ENCODE results near the gene ZNF335. TPM values are rescaled to one million over a fixed set of nuclear protein-coding genes. Genes with fewer than 3 reads are reported as not detected.

ZNF335 gene
- total RNA-seq, 1 donor from 2014 or later, result 24.1 TPM

DNA sequence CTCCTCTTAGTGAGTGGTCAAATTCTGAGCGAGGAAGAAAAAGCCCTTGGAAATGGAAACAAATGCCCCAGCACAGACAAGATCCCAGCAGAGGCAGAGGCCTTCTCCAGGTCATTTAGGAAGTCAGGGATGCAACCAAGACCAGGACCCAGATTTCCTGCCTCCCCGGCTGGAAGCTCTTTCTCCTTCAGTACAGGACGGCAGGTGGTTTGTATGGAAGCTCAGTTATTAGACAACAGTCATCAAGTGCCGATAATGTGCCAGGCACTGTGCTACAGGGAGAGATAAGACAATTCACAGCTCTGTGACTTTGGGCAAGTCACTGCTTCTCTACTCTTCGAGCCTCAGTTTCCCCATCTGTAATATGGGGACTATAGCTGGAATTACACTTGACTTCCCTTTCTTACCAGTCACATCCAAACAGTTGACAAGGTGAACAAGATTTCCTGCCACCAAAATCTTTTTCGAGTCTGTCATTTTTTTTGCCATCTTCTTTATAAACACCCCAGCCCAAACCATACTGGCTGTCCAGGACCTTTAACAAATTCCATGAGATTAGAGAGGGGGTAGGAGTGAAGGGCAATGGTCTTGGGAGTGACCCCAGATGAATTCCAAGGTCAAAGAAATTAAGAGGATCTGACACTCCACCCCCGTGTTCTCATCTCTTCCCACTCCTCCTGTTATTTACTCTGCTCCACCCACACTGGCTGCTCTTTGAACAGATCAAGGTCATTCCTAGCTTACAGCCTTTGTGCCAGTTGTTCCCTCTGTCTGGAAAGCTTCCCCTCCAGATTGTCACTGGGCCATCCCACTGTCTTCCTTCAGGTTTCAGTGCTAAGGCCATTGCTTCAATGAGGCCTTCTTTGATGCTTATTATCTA lies 42.8 kb upstream of the ZNF335 start:
- H3K36me3 ChIP-seq, result no peaks in the 10 kb centered on the region
- H3K27me3 ChIP-seq, result peaks cover 19% of the 10 kb centered on the region
- no peak for DNase-seq (ENCODE audit: extremely low spot score in 2 of 2)
- TF ChIP-seq POLR2A (IDR thresholded peaks at IDR 0.05), result no peak
- TF ChIP-seq, protein P1, sequence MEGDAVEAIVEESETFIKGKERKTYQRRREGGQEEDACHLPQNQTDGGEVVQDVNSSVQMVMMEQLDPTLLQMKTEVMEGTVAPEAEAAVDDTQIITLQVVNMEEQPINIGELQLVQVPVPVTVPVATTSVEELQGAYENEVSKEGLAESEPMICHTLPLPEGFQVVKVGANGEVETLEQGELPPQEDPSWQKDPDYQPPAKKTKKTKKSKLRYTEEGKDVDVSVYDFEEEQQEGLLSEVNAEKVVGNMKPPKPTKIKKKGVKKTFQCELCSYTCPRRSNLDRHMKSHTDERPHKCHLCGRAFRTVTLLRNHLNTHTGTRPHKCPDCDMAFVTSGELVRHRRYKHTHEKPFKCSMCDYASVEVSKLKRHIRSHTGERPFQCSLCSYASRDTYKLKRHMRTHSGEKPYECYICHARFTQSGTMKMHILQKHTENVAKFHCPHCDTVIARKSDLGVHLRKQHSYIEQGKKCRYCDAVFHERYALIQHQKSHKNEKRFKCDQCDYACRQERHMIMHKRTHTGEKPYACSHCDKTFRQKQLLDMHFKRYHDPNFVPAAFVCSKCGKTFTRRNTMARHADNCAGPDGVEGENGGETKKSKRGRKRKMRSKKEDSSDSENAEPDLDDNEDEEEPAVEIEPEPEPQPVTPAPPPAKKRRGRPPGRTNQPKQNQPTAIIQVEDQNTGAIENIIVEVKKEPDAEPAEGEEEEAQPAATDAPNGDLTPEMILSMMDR (IDR thresholded peaks at IDR 0.05), result no peak
- no peak for TF ChIP-seq POLR2AphosphoS5 (IDR thresholded peaks at IDR 0.05; ENCODE audit: insufficient read depth in 1 of 2, low read depth in 1 of 2)
- no peak overlapping the region for H3K27ac ChIP-seq
- H3K9me3 ChIP-seq, result no peaks in the 10 kb centered on the region
- peaks cover 14% of the 10 kb centered on the region for H3K4me1 ChIP-seq
- peak overlapping the region in 1 of 2 donors; percentile 4 for H3K4me3 ChIP-seq
- intact Hi-C loops (cut with DNase I), result no loop called here

DNA sequence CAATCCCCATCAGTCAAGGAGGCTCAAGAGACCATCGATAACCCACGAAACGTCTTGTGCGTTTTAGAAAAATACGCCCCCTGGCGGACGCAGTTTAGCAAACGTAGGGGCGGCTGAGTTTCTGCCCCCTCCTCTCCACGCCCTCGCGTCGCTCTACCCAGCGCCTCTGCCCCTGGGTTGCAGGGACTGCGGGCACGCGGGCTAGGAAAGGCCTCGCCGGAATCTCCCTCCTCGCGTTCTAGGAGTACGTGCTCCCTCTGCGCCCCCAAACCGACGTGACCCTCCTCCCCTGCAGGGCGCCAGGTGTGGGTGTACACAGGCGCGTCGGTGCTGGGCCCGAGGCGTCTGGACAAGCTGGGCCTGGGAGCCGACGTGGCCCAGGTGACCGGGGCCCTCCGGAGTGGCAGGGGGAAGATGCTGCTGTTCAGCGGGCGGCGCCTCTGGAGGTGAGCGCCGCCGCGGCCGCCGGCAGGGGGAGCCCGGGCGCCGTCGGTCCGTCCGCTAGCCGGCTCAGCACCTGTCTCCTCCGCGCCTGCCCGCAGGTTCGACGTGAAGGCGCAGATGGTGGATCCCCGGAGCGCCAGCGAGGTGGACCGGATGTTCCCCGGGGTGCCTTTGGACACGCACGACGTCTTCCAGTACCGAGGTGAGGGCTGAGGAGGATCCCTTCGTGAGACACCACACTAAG lies 42.0 kb upstream of the ZNF335 start:
- no peak overlapping the region for H3K27ac ChIP-seq
- DNase-seq (ENCODE audit: extremely low spot score in 2 of 2), result no peak
- peak overlapping the region in 1 of 2 donors; percentile 4 for H3K4me3 ChIP-seq
- H3K36me3 ChIP-seq, result no peaks in the 10 kb centered on the region
- peaks cover 14% of the 10 kb centered on the region for H3K4me1 ChIP-seq
- intact Hi-C loops (cut with DNase I), result no loop called here
- TF ChIP-seq, protein P1 (IDR thresholded peaks at IDR 0.05), result peak in 2 of 3 experiments; percentile 45 to 63
- no peak for TF ChIP-seq POLR2AphosphoS5 (IDR thresholded peaks at IDR 0.05; ENCODE audit: insufficient read depth in 1 of 2, low read depth in 1 of 2)
- H3K27me3 ChIP-seq, result peaks cover 19% of the 10 kb centered on the region
- H3K9me3 ChIP-seq, result no peaks in the 10 kb centered on the region

DNA sequence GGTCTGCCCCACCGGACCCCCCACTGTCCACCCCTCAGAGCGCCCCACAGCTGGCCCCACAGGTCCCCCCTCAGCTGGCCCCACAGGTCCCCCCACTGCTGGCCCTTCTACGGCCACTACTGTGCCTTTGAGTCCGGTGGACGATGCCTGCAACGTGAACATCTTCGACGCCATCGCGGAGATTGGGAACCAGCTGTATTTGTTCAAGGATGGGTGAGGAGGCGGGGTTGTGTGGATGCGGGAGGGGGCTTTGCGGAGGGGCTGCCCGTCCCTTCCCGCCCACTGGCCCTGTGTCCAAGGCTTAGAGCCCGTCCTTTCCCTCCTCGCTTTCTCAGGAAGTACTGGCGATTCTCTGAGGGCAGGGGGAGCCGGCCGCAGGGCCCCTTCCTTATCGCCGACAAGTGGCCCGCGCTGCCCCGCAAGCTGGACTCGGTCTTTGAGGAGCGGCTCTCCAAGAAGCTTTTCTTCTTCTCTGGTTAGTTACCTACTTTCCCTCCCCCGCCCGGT lies 41.4 kb upstream of the ZNF335 start:
- Histone ChIP-seq H3K4me3 (peak overlapping the region in 1 of 2 donors; percentile 4), H3K4me1 (peaks cover 14% of the 10 kb centered on the region), H3K27ac (no peak overlapping the region), H3K27me3 (peaks cover 19% of the 10 kb centered on the region), H3K36me3 (no peaks in the 10 kb centered on the region), H3K9me3 (no peaks in the 10 kb centered on the region)
- intact Hi-C loops (cut with DNase I), result no loop called here
- no peak for DNase-seq (ENCODE audit: extremely low spot score in 2 of 2)
- TF ChIP-seq POLR2A (IDR thresholded peaks at IDR 0.05), result no peak
- no peak for TF ChIP-seq POLR2AphosphoS5 (IDR thresholded peaks at IDR 0.05; ENCODE audit: insufficient read depth in 1 of 2, low read depth in 1 of 2)
- TF ChIP-seq, protein P1 (IDR thresholded peaks at IDR 0.05), result no peak

DNA sequence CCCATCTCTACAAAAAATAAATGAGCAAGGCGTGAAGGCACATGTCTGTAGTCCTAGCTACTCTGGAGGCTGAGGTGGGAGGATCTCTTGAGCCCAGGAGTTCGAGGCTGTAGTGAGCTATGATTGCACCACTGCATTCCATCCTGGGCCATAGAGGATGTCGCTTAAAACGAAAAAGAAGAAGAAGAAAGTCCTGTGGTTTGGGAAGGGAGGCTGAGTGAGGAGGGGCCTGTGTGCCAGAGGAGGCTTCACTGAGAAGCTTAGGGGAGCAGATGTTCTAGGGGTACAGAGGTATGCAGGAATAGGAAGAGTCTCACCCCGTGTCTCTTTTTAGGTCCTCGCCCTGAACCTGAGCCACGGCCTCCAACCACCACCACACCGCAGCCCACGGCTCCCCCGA lies 40.9 kb upstream of the ZNF335 start:
- Histone ChIP-seq H3K27ac (no peak overlapping the region), H3K4me1 (peaks cover 14% of the 10 kb centered on the region), H3K4me3 (no peak overlapping the region), H3K36me3 (no peaks in the 10 kb centered on the region), H3K9me3 (no peaks in the 10 kb centered on the region), H3K27me3 (peaks cover 19% of the 10 kb centered on the region)
- TF ChIP-seq POLR2A (IDR thresholded peaks at IDR 0.05) (no peak), POLR2AphosphoS5 (IDR thresholded peaks at IDR 0.05; ENCODE audit: insufficient read depth in 1 of 2, low read depth in 1 of 2) (no peak)
- TF ChIP-seq, protein P1 (IDR thresholded peaks at IDR 0.05), result no peak
- intact Hi-C loops (cut with DNase I), result no loop called here
- no peak for DNase-seq (ENCODE audit: extremely low spot score in 2 of 2)

Data from vagina (tissue), 2 donors.